Activated CD8-positive, alpha-beta T cell treated with anti-CD3 and anti-CD28 coated beads for 36 hours (primary cell): ENCODE data around the gene STK24. TPM values are rescaled to one million over a fixed set of nuclear protein-coding genes. Genes with fewer than 3 reads are reported as not detected.

Experiments used
- ATAC-seq: fragments of 200-7000 bp; cut with Tn5 transposase; one replicate; pipeline ENCODE4 v1.10.0; 2021; ENCODE audit warnings: mild to moderate bottlenecking, moderate library complexity
- CTCF ChIA-PET: fragments of 350-600 bp; sonication (Branson Sonifier 250); formaldehyde crosslinking; loops from one replicate; lab custom pipeline; 2021; ENCODE audit warnings: antibody characterized with exemption; lab: Charles Lee
- POLR2A ChIA-PET: fragments of 350-600 bp; sonication (Branson Sonifier 250); formaldehyde crosslinking; loops from one replicate; lab custom pipeline; 2021; ENCODE audit warnings: antibody characterized with exemption; lab: Charles Lee
- DNase-seq: peaks from one replicate; pipeline ENCODE4 v3.0.0-alpha.2; 2020
- H3K27ac Mint-ChIP-seq: one replicate; pipeline ENCODE4 v1.8.0; 2021; ENCODE audit warnings: mild to moderate bottlenecking, mixed read lengths
- H3K27me3 Mint-ChIP-seq: one replicate; pipeline ENCODE4 v1.8.0; 2021; ENCODE audit warnings: mixed read lengths
- H3K36me3 Mint-ChIP-seq: one replicate; pipeline ENCODE4 v1.8.0; 2021; ENCODE audit warnings: low read depth, mixed read lengths
- H3K4me1 Mint-ChIP-seq: one replicate; pipeline ENCODE4 v1.8.0; 2021; ENCODE audit warnings: low read depth, mixed read lengths
- H3K4me3 Mint-ChIP-seq: one replicate; pipeline ENCODE4 v1.8.0; 2021; ENCODE audit warnings: mild to moderate bottlenecking, moderate library complexity, mixed read lengths
- H3K9me3 Mint-ChIP-seq: one replicate; pipeline ENCODE4 v1.8.0; 2021; ENCODE audit warnings: mixed read lengths
- CTCF ChIP-seq: fragments of 200-600 bp; IDR thresholded peaks from one replicate; pipeline ENCODE4 v1.8.0; 2022; ENCODE audit warnings: antibody characterized with exemption, mild to moderate bottlenecking
- intact Hi-C: fragments of 100-400 bp; cut with micrococcal nuclease; formaldehyde crosslinking; loops from one replicate; pipeline ENCODE4 v1.10.0; 2022
- total RNA-seq, 2 experiments: library from RNA; stranded (reverse); gene quantifications; one replicate each; pipeline ENCODE4 v1.2.3, GENCODE V29; 2021

STK24 gene
- total RNA-seq, 2 experiments from 2014 or later, result 118 TPM

- Mint-ChIP-seq H3K36me3 (peaks cover 29% of the 10 kb centered on the region), H3K9me3 (peaks cover 2% of the 10 kb centered on the region), H3K4me1 (peaks cover 81% of the 10 kb centered on the region), H3K27ac (no peak overlapping the region), H3K4me3 (no peak overlapping the region), H3K27me3 (no peaks in the 10 kb centered on the region)
- no peak for TF ChIP-seq CTCF
- POLR2A ChIA-PET, result interaction anchor here (0.5 to 1.0 kb wide), 4 partner anchors 9 to 181 kb away, joined by 3 to 4 read pairs (median 3); no protein-coding TSS in a partner anchor
- no peak for ATAC-seq
- no peak for DNase-seq
- CTCF ChIA-PET, result interaction anchor here (1.2 to 3.2 kb wide), 2 partner anchors 10 to 125 kb away, joined by 4 to 9 read pairs; no protein-coding TSS in a partner anchor
- intact Hi-C loops, result no loop called here
Observed at GRCh38 chr13:98548230-98548629, 28.7 kb downstream of the STK24 start.

DNA sequence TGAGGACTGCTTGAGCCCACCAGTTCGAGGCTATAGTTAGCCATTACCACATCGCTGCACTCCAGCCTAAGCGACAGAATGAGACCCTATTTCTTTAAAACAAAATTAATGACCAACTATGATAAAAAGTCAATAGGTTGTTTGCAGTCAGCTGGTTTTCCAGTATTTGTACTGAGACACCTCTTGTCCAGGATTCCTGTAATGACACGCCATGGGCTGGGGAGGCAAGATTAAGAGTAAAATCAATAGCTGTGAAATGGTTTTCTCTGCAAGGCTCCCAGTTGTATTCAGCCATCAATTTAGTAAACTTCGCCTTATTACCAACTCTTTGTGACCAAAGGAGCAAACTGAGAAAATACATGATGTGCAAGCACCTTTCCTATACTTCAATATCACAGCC, 29.5 kb downstream of the STK24 start:
- DNase-seq, result no peak
- no peaks in the 10 kb centered on the region for H3K27me3 Mint-ChIP-seq
- peaks cover 2% of the 10 kb centered on the region for H3K9me3 Mint-ChIP-seq
- ATAC-seq, result no peak
- CTCF ChIA-PET, result interaction anchor here (1.5 to 3.2 kb wide), 2 partner anchors 11 to 106 kb away, joined by 4 to 9 read pairs; no protein-coding TSS in a partner anchor
- H3K4me1 Mint-ChIP-seq, result peaks cover 86% of the 10 kb centered on the region
- H3K4me3 Mint-ChIP-seq, result no peak overlapping the region
- peak overlapping the region; percentile 55 for H3K27ac Mint-ChIP-seq
- peaks cover 35% of the 10 kb centered on the region for H3K36me3 Mint-ChIP-seq
- POLR2A ChIA-PET, result interaction anchor here (0.8 to 1.3 kb wide), 5 partner anchors 10 to 182 kb away, joined by 3 to 4 read pairs (median 3); no protein-coding TSS in a partner anchor
- no peak for TF ChIP-seq CTCF
- intact Hi-C loops, result no loop called here

DNA sequence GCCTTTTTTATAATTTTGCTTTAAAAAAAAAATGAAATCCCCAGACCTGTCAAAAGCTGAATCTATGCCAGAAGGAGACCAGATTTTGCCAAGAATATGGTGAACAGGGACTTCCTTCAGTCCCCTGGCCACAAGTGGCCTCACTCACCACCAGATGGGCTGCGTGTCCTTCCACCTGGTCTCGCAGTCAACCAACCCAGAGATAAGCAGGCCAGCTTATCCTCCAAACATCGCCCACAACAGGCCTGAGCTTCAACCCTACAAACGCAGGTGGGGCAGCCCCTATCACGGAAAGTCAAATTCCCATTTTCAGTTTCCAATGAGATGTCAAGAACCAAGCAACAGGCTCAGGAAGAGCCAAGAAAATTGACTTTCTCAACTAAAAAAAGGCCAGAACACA, 30.5 kb downstream of the STK24 start:
- peaks cover 87% of the 10 kb centered on the region for H3K4me1 Mint-ChIP-seq
- no peak for TF ChIP-seq CTCF
- H3K27ac Mint-ChIP-seq, result peak overlapping the region; percentile 13
- H3K9me3 Mint-ChIP-seq, result peaks cover 2% of the 10 kb centered on the region
- DNase-seq (no peak), ATAC-seq (no peak)
- POLR2A ChIA-PET, result interaction anchor here (0.8 to 1.7 kb wide), 4 partner anchors 10 to 70 kb away, joined by 3 to 4 read pairs (median 3); no protein-coding TSS in a partner anchor
- no peaks in the 10 kb centered on the region for H3K27me3 Mint-ChIP-seq
- no peak overlapping the region for H3K4me3 Mint-ChIP-seq
- CTCF ChIA-PET, result interaction anchor here (1.4 to 1.5 kb wide), 2 partner anchors 10 to 107 kb away, joined by 4 to 5 read pairs; no protein-coding TSS in a partner anchor
- H3K36me3 Mint-ChIP-seq, result peaks cover 39% of the 10 kb centered on the region
- intact Hi-C loops, result no loop called here

- Mint-ChIP-seq H3K27me3 (no peaks in the 10 kb centered on the region), H3K27ac (peak overlapping the region; percentile 88), H3K4me1 (peaks cover 89% of the 10 kb centered on the region), H3K4me3 (peak overlapping the region; percentile 69), H3K36me3 (peaks cover 34% of the 10 kb centered on the region), H3K9me3 (no peaks in the 10 kb centered on the region)
- TF ChIP-seq CTCF, result no peak
- ChIA-PET CTCF (interaction anchor here (1.0 to 1.9 kb wide), 5 partner anchors 12 to 109 kb away, joined by 3 to 7 read pairs (median 3); no protein-coding TSS in a partner anchor), POLR2A (interaction anchor here (0.5 to 7.4 kb wide), 5 partner anchors 8 to 31 kb away, joined by 3 to 41 read pairs (median 4); no protein-coding TSS in a partner anchor)
- no peak for ATAC-seq
- DNase-seq, result no peak
- intact Hi-C loops, result no loop called here
Observed at GRCh38 chr13:98544104-98544710, 32.7 kb downstream of the STK24 start.
